NB4 (cell line): ENCODE data around the gene NUP214.

Experiments
- DNase-seq: peaks from one replicate; pipeline ENCODE4 v3.0.0; 2010; ENCODE audit warnings: low read depth
- H3K4me3 ChIP-seq: one replicate; pipeline ENCODE4 v1.5.1; 2011; ENCODE audit warnings: mild to moderate bottlenecking, low read depth, low read length, moderate library complexity
- MYC ChIP-seq: IDR thresholded peaks from 2 replicates; pipeline ENCODE4 v1.6.1; 2011; ENCODE audit warnings: low read depth, low read length
- POLR2A ChIP-seq: IDR thresholded peaks from 2 replicates; pipeline ENCODE4 v1.6.1; 2011; ENCODE audit warnings: mild to moderate bottlenecking; ENCODE audit not compliant: insufficient read length; ENCODE audit errors: extremely low read depth
- TF ChIP-seq, protein P1 (sequence below): IDR thresholded peaks from 2 replicates; pipeline ENCODE4 v1.6.1; 2011; ENCODE audit warnings: low read depth, low read length
- TF ChIP-seq, protein P2 (sequence below): IDR thresholded peaks from one replicate; pipeline ENCODE4 v1.5.1; 2012; ENCODE audit warnings: low read depth, low read length

The NUP214 gene

DNA sequence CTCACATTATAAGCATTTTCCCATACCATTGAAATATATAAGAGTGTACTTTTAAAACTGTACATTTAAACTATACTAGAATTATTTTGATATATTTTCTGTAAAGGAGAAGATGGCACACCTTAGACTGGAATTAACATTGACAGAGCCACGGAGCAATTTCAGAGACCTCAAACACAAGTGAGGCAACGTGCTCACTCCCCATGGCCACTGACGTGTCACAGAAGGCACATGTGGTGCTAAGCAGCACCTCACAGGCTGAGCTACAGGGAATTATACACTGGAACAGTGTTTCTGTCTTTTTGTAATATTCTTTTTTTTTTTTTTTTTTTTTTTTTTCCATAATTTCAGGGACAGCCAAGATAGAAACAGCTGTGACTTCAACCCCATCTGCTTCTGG lies 66.5 kb downstream of the NUP214 start:
- no peak for DNase-seq
- TF ChIP-seq POLR2A (no peak), MYC (no peak)
- TF ChIP-seq, protein P1, sequence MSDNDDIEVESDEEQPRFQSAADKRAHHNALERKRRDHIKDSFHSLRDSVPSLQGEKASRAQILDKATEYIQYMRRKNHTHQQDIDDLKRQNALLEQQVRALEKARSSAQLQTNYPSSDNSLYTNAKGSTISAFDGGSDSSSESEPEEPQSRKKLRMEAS, result no peak
- TF ChIP-seq, protein P2, sequence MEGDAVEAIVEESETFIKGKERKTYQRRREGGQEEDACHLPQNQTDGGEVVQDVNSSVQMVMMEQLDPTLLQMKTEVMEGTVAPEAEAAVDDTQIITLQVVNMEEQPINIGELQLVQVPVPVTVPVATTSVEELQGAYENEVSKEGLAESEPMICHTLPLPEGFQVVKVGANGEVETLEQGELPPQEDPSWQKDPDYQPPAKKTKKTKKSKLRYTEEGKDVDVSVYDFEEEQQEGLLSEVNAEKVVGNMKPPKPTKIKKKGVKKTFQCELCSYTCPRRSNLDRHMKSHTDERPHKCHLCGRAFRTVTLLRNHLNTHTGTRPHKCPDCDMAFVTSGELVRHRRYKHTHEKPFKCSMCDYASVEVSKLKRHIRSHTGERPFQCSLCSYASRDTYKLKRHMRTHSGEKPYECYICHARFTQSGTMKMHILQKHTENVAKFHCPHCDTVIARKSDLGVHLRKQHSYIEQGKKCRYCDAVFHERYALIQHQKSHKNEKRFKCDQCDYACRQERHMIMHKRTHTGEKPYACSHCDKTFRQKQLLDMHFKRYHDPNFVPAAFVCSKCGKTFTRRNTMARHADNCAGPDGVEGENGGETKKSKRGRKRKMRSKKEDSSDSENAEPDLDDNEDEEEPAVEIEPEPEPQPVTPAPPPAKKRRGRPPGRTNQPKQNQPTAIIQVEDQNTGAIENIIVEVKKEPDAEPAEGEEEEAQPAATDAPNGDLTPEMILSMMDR, result no peak
- no peak overlapping the region for H3K4me3 ChIP-seq

- DNase-seq, result no peak
- no peak overlapping the region for H3K4me3 ChIP-seq
- TF ChIP-seq, protein P2, result no peak
- no peak for TF ChIP-seq MYC
- TF ChIP-seq, protein P1, result no peak
- TF ChIP-seq POLR2A, result no peak
These were observed 67.7 kb downstream of the NUP214 start for GRCh38 chr9:131193051-131193450.

- H3K4me3 ChIP-seq, result no peak overlapping the region
These were observed 69.4 kb downstream of the NUP214 start for GRCh38 chr9:131194762-131195161.

DNA sequence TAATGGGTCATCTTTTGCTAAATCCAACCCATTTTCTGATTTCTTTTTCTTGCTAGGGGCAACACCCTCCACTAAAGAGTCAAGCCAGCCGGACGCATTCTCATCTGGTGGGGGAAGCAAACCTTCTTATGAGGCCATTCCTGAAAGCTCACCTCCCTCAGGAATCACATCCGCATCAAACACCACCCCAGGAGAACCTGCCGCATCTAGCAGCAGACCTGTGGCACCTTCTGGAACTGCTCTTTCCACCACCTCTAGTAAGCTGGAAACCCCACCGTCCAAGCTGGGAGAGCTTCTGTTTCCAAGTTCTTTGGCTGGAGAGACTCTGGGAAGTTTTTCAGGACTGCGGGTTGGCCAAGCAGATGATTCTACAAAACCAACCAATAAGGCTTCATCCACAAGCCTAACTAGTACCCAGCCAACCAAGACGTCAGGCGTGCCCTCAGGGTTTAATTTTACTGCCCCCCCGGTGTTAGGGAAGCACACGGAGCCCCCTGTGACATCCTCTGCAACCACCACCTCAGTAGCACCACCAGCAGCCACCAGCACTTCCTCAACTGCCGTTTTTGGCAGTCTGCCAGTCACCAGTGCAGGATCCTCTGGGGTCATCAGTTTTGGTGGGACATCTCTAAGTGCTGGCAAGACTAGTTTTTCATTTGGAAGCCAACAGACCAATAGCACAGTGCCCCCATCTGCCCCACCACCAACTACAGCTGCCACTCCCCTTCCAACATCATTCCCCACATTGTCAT lies 72.0 kb downstream of the NUP214 start:
- no peak overlapping the region for H3K4me3 ChIP-seq
- no peak for TF ChIP-seq POLR2A
- no peak for TF ChIP-seq MYC
- TF ChIP-seq, protein P1, result no peak
- TF ChIP-seq, protein P2, result no peak
- peak; percentile 24 for DNase-seq

More at GRCh38 chr9:131194762-131195161, 69.4 kb downstream of the NUP214 start:
- no peak for DNase-seq
- TF ChIP-seq POLR2A, result no peak
- TF ChIP-seq, protein P2, result no peak
- no peak for TF ChIP-seq MYC
- TF ChIP-seq, protein P1, result no peak

DNA sequence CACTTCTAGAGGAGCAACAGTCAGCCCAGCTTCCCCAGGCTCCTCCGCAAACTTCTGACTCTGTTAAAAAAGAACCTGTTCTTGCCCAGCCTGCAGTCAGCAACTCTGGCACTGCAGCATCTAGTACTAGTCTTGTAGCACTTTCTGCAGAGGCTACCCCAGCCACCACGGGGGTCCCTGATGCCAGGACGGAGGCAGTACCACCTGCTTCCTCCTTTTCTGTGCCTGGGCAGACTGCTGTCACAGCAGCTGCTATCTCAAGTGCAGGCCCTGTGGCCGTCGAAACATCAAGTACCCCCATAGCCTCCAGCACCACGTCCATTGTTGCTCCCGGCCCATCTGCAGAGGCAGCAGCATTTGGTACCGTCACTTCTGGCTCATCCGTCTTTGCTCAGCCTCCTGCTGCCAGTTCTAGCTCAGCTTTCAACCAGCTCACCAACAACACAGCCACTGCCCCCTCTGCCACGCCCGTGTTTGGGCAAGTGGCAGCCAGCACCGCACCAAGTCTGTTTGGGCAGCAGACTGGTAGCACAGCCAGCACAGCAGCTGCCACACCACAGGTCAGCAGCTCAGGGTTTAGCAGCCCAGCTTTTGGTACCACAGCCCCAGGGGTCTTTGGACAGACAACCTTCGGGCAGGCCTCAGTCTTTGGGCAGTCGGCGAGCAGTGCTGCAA lies 72.8 kb downstream of the NUP214 start:
- no peak for DNase-seq
- H3K4me3 ChIP-seq, result no peak overlapping the region
- TF ChIP-seq MYC (no peak), POLR2A (no peak)
- TF ChIP-seq, protein P1, result no peak
- TF ChIP-seq, protein P2, result no peak
